Measurements from ENCODE around the gene STMN1. TPM values are rescaled to one million over a fixed set of nuclear protein-coding genes. Genes with fewer than 3 reads are reported as not detected.
"Not testable (repeated sequence)": the region's sequence is repeated elsewhere in the genome, so short reads cannot be mapped to it uniquely, and the experiment has no call there.

Gene STMN1
- total and polyA plus RNA-seq, 2 of the 8 experiments (the other 6 are each of a cell fraction or from before 2014, with no cell fraction given), result 116 to 564 TPM

DNA sequence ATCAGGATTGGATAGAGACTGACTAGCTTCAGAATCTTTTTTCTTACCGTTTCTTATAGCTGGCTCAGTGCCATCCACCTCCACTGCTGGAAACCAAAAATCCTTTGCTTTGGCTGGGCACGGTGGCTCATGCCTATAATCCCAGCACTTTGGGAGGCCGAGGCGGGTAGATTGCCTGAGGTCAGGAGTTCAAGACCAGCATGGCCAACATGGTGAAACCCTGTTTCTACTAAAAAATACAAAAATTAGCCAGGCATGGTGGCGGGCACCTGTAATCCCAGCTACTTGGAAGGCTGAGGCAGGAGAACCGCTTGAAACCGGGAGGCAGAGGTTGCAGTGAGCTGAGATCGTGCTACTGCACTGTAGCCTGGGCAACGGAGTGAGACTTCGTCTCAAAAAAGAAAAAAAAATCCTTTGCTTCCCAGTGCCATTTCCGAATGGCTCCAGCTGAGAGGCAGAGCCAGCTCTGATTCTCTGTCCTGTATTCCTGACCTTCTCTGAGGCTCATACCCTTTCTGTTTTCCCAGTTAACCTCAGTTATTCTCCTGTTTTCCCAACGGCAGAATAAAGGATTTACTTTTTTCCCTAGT, 26.7 kb upstream of the STMN1 start:
- not testable (repeated sequence) for H3K4ac ChIP-seq (replicated peaks; ENCODE audit: insufficient read length, low read depth, low read length); FAIRE-seq; H3K23me2 ChIP-seq (ENCODE audit: low read depth, low read length); H3K56ac ChIP-seq (replicated peaks; ENCODE audit: insufficient read length, low read depth, low read length); H2BK20ac ChIP-seq (ENCODE audit: low read length); H2BK15ac ChIP-seq (ENCODE audit: low read length); H2AFZ ChIP-seq (ENCODE audit: low read length); H3K23ac ChIP-seq (ENCODE audit: insufficient read length); H3K79me2 ChIP-seq (ENCODE audit: control insufficient read depth in 1 of 2, insufficient read depth in 2 of 2, low read length in 2 of 2); H4K20me1 ChIP-seq (replicated peaks in 1 of 2; ENCODE audit: control insufficient read depth in 1 of 2, insufficient read depth in 2 of 2, low read length in 2 of 2); H2BK5ac ChIP-seq (ENCODE audit: low read depth, low read length); H3K18ac ChIP-seq (ENCODE audit: extremely low read depth, low read length); H3K9me3 ChIP-seq (ENCODE audit: insufficient read depth in 2 of 2, low read depth in 1 of 2, low read length in 1 of 2); H2BK12ac ChIP-seq (ENCODE audit: low read depth, low read length); H4K8ac ChIP-seq (ENCODE audit: extremely low read depth, insufficient read depth, low read length); H3K4me2 ChIP-seq (ENCODE audit: insufficient read depth in 1 of 2, low read depth in 2 of 2, low read length in 2 of 2); H4K91ac ChIP-seq (replicated peaks; ENCODE audit: insufficient read length, low read length); H3K27ac ChIP-seq (ENCODE audit: low read depth, low read length); H2AK5ac ChIP-seq (ENCODE audit: low read depth, low read length); H3K14ac ChIP-seq (ENCODE audit: insufficient read length); H3K9ac ChIP-seq (replicated peaks in 1 of 4; ENCODE audit: extremely low read depth in 1 of 4, low read depth in 3 of 4, low read length in 3 of 4); DNase-seq (ENCODE audit: low read depth in 1 of 2, low spot score in 2 of 2); H3K36me3 ChIP-seq (ENCODE audit: control insufficient read depth in 2 of 4, insufficient read depth in 4 of 4, low read length in 3 of 4); H2BK120ac ChIP-seq (replicated peaks; ENCODE audit: low read depth, low read length); H4K5ac ChIP-seq (ENCODE audit: insufficient read length, low read depth, low read length); H3K4me1 ChIP-seq (replicated peaks in 1 of 4; ENCODE audit: control insufficient read depth in 3 of 4, insufficient read depth in 4 of 4, low read length in 3 of 4); H3K27me3 ChIP-seq (replicated peaks in 1 of 4; ENCODE audit: control insufficient read depth in 3 of 4, extremely low read depth in 1 of 4, insufficient read depth in 3 of 4, low read length in 3 of 4); H3K4me3 ChIP-seq (ENCODE audit: extremely low read depth in 1 of 4, insufficient read depth in 2 of 4, low read depth in 3 of 4, low read length in 4 of 4); H3K79me1 ChIP-seq (ENCODE audit: low read depth, low read length)
- 87% methylated on average over 12 of the region's 12 CpGs; no CpG with 5 or more reads in 1 of the 2 experiments for WGBS, 2 experiments (ENCODE audit: extremely low coverage in 1 of 2, insufficient coverage in 1 of 2, insufficient read length in 1 of 2, insufficient replicate concordance in 2 of 2, low coverage in 1 of 2, low lambda C conversion rate in 2 of 2, missing lambda C conversion rate in 1 of 2)
- ChIA-PET CTCF (ENCODE audit: partially characterized antibody) (interaction anchor here (0.7 to 2.3 kb wide), 5 partner anchors 8 to 78 kb away, joined by 3 to 12 read pairs (median 4); no protein-coding TSS in a partner anchor), POLR2A (ENCODE audit: partially characterized antibody) (interaction anchor here (1.4 to 1.5 kb wide), 2 partner anchors 11 to 36 kb away, joined by 3 to 6 read pairs; no protein-coding TSS in a partner anchor)

Measured in H1 (cell line).